Panc1 (cell line): Measurements from ENCODE around the gene PPP1R14C. TPM values are rescaled to one million over a fixed set of nuclear protein-coding genes. Genes with fewer than 3 reads are reported as not detected.

ENCODE experiments used
- ATAC-seq: fragments of 200-7000 bp; cut with Tn5 transposase; 2 replicates; pipeline ENCODE4 v1.9.1; 2020; ENCODE audit warnings: mild to moderate bottlenecking, moderate library complexity
- BruUV-seq: library from RNA; stranded (reverse); fragments of 400-500 nt; replicated peaks from 2 replicates; lab custom pipeline; 2021; lab: Mats Ljungman, UMichigan
- CTCF ChIA-PET: fragments of 300-600 bp; sonication (Branson Sonifier 250); formaldehyde crosslinking; loops from one replicate; lab custom pipeline; 2022; ENCODE audit warnings: antibody characterized with exemption; lab: Charles Lee
- POLR2A ChIA-PET: fragments of 300-600 bp; sonication (Branson Sonifier 250); formaldehyde crosslinking; loops from one replicate; lab custom pipeline; 2022; ENCODE audit warnings: antibody characterized with exemption; lab: Charles Lee
- DNase-seq: peaks from one replicate; pipeline ENCODE4 v3.0.0-alpha.2; 2010; ENCODE audit warnings: low read depth, low spot score
- H3K27ac ChIP-seq: 2 replicates; pipeline ENCODE4 v1.5.1; 2011; ENCODE audit warnings: mild to moderate bottlenecking, low read length, inconsistent platforms
- H3K27me3 ChIP-seq: fragments of 200-500 bp; sonication (Bioruptor generic); 2 replicates; pipeline ENCODE4 v1.6.0; 2014; ENCODE audit warnings: low read length, inconsistent platforms; ENCODE audit not compliant: control insufficient read depth, insufficient read depth
- H3K36me3 ChIP-seq: fragments of 200-500 bp; sonication (Bioruptor generic); 2 replicates; pipeline ENCODE4 v1.5.1; 2014; ENCODE audit warnings: inconsistent platforms, mild to moderate bottlenecking, low read length, moderate library complexity; ENCODE audit not compliant: control insufficient read depth, insufficient read depth
- H3K4me1 ChIP-seq: 2 replicates; pipeline ENCODE4 v1.5.1; 2011; ENCODE audit warnings: inconsistent platforms, mild to moderate bottlenecking, low read length, moderate library complexity; ENCODE audit not compliant: control insufficient read depth, insufficient read depth
- H3K4me3 ChIP-seq, 2 experiments: 2 replicates each; pipeline ENCODE4 v1.5.1; 2011 to 2012; ENCODE audit warnings: low read depth in 2 of 2, low read length in 2 of 2, mild to moderate bottlenecking in 2 of 2, inconsistent platforms in 1 of 2, moderate library complexity in 1 of 2
- H3K9me3 ChIP-seq: fragments of 200-500 bp; sonication (Bioruptor generic); 2 replicates; pipeline ENCODE4 v1.5.1; 2014; ENCODE audit warnings: low read depth, mild to moderate bottlenecking, inconsistent platforms, low read length, moderate library complexity; ENCODE audit not compliant: control insufficient read depth, insufficient read depth
- POLR2AphosphoS5 ChIP-seq: IDR thresholded peaks from 2 replicates; pipeline ENCODE4 v1.6.1; 2012; ENCODE audit warnings: mild to moderate bottlenecking, low read depth, low read length, moderate library complexity
- SIN3A ChIP-seq: IDR thresholded peaks from 2 replicates; pipeline ENCODE4 v1.6.1; 2012; ENCODE audit warnings: low read depth, mild to moderate bottlenecking, low read length, moderate library complexity, borderline replicate concordance; ENCODE audit not compliant: insufficient read depth
- TCF7L2 ChIP-seq: IDR thresholded peaks from 2 replicates; pipeline ENCODE4 v1.6.1; 2011; ENCODE audit warnings: mild to moderate bottlenecking, low read depth, low read length, inconsistent platforms
- in situ Hi-C: cut with HindIII; loops from 2 replicates; pipeline ENCODE4 v1.10.0; 2016; ENCODE audit warnings: low sequenced_read_pairs, low pct_unique_long_range_greater_than_20kb
- intact Hi-C: fragments of 100-400 bp; cut with micrococcal nuclease; formaldehyde crosslinking; loops from one replicate; pipeline ENCODE4 v1.10.0; 2022; ENCODE audit not compliant: unreplicated experiment
- total RNA-seq: library from RNA; stranded (reverse); gene quantifications from one replicate; pipeline ENCODE4 v1.2.1, GENCODE V29; 2021; ENCODE audit not compliant: unreplicated experiment
- TF ChIP-seq, protein P1 (sequence below): fragments of 450-650 bp; IDR thresholded peaks from 2 replicates; pipeline ENCODE4 v1.5.1; 2017; ENCODE audit warnings: mild to moderate bottlenecking
- TF ChIP-seq, protein P2 (sequence below), 2 experiments: IDR thresholded peaks; 2 replicates each; pipeline ENCODE4 v1.6.1; 2011 to 2012; ENCODE audit warnings: low read depth in 2 of 2, control low read depth in 1 of 2, low read length in 1 of 2, mild to moderate bottlenecking in 1 of 2, moderate library complexity in 1 of 2; ENCODE audit not compliant: insufficient read depth in 1 of 2

The PPP1R14C gene
- total RNA-seq, 1 experiment from 2014 or later, result not detected

DNA sequence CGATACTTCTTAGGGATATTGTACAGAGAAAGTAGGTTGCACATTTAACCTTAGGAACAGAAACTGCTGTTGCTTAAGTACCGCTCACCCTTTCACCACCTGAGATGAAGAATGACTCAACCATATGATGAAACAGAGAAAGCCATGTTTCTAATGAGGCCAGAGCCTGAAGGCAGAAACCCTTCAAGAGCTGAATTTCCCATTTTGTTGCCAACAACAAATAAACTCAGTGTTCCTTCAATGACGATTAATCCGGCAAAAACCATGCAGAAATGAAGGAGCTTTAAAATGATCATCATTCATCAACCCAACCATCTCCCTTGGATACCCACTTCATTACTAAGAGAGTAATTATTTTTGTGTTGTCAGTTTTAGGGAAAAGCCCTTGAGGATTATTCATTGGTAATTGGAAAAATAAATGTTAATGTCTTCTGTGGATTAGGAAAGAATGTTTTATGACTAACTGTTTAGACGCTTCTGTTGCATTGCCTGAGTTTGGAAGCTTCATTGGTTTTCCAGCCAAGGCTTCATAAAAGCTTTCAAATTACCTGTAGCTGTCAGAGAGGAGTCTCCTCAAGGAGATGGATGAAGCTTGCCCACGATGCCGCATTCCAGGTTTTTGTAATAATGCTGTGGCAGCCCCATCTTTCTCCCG lies 113.9 kb downstream of the PPP1R14C start:
- ATAC-seq, result no peak
- DNase-seq, result no peak

DNA sequence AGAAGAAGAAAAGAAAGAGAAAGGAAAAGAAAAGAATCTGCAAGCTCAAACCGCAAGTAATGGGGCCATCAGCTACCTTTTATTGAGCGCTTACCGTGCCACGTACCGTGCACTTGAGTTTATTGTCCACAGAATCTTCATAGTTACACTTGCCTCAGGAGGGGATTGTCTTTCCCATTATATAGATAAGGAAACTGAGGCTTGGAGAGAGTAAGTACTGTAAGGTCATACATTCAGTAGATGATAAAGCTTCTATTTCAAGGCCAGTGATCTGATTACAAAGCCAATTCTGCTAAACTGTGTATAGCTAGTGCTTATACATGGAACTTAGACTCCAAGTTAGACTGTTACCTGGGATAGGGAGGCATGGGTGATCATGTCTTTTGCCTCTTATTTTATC lies 115.5 kb downstream of the PPP1R14C start:
- no peaks in the 10 kb centered on the region for H3K9me3 ChIP-seq
- TF ChIP-seq, protein P1, sequence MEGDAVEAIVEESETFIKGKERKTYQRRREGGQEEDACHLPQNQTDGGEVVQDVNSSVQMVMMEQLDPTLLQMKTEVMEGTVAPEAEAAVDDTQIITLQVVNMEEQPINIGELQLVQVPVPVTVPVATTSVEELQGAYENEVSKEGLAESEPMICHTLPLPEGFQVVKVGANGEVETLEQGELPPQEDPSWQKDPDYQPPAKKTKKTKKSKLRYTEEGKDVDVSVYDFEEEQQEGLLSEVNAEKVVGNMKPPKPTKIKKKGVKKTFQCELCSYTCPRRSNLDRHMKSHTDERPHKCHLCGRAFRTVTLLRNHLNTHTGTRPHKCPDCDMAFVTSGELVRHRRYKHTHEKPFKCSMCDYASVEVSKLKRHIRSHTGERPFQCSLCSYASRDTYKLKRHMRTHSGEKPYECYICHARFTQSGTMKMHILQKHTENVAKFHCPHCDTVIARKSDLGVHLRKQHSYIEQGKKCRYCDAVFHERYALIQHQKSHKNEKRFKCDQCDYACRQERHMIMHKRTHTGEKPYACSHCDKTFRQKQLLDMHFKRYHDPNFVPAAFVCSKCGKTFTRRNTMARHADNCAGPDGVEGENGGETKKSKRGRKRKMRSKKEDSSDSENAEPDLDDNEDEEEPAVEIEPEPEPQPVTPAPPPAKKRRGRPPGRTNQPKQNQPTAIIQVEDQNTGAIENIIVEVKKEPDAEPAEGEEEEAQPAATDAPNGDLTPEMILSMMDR, result no peak
- TF ChIP-seq POLR2AphosphoS5 (no peak), TCF7L2 (no peak), SIN3A (no peak)
- TF ChIP-seq, protein P2, sequence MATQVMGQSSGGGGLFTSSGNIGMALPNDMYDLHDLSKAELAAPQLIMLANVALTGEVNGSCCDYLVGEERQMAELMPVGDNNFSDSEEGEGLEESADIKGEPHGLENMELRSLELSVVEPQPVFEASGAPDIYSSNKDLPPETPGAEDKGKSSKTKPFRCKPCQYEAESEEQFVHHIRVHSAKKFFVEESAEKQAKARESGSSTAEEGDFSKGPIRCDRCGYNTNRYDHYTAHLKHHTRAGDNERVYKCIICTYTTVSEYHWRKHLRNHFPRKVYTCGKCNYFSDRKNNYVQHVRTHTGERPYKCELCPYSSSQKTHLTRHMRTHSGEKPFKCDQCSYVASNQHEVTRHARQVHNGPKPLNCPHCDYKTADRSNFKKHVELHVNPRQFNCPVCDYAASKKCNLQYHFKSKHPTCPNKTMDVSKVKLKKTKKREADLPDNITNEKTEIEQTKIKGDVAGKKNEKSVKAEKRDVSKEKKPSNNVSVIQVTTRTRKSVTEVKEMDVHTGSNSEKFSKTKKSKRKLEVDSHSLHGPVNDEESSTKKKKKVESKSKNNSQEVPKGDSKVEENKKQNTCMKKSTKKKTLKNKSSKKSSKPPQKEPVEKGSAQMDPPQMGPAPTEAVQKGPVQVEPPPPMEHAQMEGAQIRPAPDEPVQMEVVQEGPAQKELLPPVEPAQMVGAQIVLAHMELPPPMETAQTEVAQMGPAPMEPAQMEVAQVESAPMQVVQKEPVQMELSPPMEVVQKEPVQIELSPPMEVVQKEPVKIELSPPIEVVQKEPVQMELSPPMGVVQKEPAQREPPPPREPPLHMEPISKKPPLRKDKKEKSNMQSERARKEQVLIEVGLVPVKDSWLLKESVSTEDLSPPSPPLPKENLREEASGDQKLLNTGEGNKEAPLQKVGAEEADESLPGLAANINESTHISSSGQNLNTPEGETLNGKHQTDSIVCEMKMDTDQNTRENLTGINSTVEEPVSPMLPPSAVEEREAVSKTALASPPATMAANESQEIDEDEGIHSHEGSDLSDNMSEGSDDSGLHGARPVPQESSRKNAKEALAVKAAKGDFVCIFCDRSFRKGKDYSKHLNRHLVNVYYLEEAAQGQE (IDR thresholded peaks at IDR 0.05; ENCODE audit: insufficient read depth in 1 of 2, low read depth in 2 of 2, low read length in 1 of 2), result no peak
- no peak overlapping the region for H3K27ac ChIP-seq
- no peak overlapping the region for H3K4me3 ChIP-seq
- in situ Hi-C loops, result no loop called here
- peaks cover 7% of the 10 kb centered on the region; the same call in 1 of the 2 replicates for H3K27me3 ChIP-seq
- ChIA-PET CTCF (interaction anchor here (0.5 kb wide), 1 partner anchor 30 kb away, joined by 3 read pairs; no protein-coding TSS in a partner anchor), POLR2A (no interaction called here)
- ATAC-seq (no peak), DNase-seq (no peak)
- no peaks in the 10 kb centered on the region for H3K4me1 ChIP-seq
- no peaks in the 10 kb centered on the region for H3K36me3 ChIP-seq
- no TSS peak for BruUV-seq
- intact Hi-C loops, result no loop called here

More for the DNA sequence above, 113.9 kb downstream of the PPP1R14C start:
- CTCF ChIA-PET, result no interaction called here
- POLR2A ChIA-PET, result interaction anchor here (0.7 kb wide), 1 partner anchor 186 kb away, joined by 13 read pairs; no protein-coding TSS in a partner anchor
- no peak overlapping the region for H3K27ac ChIP-seq
- intact Hi-C loops, result no loop called here
- H3K36me3 ChIP-seq, result no peaks in the 10 kb centered on the region
- in situ Hi-C loops, result no loop called here
- no TSS peak for BruUV-seq
- H3K27me3 ChIP-seq, result peaks cover 7% of the 10 kb centered on the region; the same call in 1 of the 2 replicates
- no peaks in the 10 kb centered on the region for H3K9me3 ChIP-seq
- TF ChIP-seq, protein P2 (IDR thresholded peaks at IDR 0.05; ENCODE audit: insufficient read depth in 1 of 2, low read depth in 2 of 2, low read length in 1 of 2), result no peak
- TF ChIP-seq, protein P1, result no peak
- TF ChIP-seq TCF7L2 (no peak), SIN3A (no peak), POLR2AphosphoS5 (no peak)
- H3K4me3 ChIP-seq, result no peak overlapping the region
- H3K4me1 ChIP-seq, result no peaks in the 10 kb centered on the region
